ENCODE measurements around the gene DTD1.

GRCh38 chr20:18662279-18663040, 74.6 kb downstream of the DTD1 start:
- no peak for TF ChIP-seq EZH2phosphoT487 (IDR thresholded peaks at IDR 0.05; ENCODE audit: insufficient read depth, low read depth)
- no peak for TF ChIP-seq EZH2 (IDR thresholded peaks at IDR 0.05; ENCODE audit: insufficient read depth, poor library complexity, severe bottlenecking)
